Ovary (tissue), 3 donors: ENCODE measurements around the gene DIDO1.

Source experiments
- EP300 ChIP-seq: sonication (generic); formaldehyde crosslinking; IDR thresholded peaks from one replicate; pipeline ENCODE4 v1.6.1; 2017; ENCODE audit warnings: antibody characterized with exemption
- POLR2A ChIP-seq: fragments of 450-650 bp; IDR thresholded peaks from one replicate; pipeline ENCODE4 v1.6.1; 2017; ENCODE audit warnings: antibody characterized with exemption, mild to moderate bottlenecking, moderate library complexity
- TF ChIP-seq, protein P1 (sequence below), 3 donors: fragments of 450-650 bp in 2 of 3; fragments of 200-600 bp in 1 of 3; IDR thresholded peaks; one replicate each; pipeline versions ENCODE4 v1.5.1 to v1.8.0; 2016 to 2022; ENCODE audit warnings: antibody characterized with exemption in 3 of 3, mild to moderate bottlenecking in 1 of 3
- donor health status: DM: no; HTN: no; CAD: no.

DNA sequence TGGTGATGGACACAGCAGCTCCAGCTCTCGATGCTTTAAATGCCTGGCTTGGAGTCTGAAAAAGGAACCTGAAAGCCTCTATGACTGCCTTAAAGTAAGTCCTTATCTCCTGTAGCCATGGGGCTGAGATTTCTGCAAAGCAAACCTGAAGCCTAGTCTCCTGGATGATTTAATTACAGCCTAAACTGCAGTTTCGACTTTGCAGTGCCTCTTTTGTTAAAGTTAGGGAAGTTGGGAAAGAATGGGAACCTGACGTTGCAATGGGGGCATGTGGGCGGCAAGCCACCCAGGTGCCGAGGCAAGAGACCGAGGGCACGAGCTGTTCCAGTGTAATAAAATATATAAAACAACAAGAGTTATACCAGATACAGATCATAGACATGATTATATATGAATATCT lies 53.0 kb downstream of the DIDO1 start:
- TF ChIP-seq, protein P1, sequence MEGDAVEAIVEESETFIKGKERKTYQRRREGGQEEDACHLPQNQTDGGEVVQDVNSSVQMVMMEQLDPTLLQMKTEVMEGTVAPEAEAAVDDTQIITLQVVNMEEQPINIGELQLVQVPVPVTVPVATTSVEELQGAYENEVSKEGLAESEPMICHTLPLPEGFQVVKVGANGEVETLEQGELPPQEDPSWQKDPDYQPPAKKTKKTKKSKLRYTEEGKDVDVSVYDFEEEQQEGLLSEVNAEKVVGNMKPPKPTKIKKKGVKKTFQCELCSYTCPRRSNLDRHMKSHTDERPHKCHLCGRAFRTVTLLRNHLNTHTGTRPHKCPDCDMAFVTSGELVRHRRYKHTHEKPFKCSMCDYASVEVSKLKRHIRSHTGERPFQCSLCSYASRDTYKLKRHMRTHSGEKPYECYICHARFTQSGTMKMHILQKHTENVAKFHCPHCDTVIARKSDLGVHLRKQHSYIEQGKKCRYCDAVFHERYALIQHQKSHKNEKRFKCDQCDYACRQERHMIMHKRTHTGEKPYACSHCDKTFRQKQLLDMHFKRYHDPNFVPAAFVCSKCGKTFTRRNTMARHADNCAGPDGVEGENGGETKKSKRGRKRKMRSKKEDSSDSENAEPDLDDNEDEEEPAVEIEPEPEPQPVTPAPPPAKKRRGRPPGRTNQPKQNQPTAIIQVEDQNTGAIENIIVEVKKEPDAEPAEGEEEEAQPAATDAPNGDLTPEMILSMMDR (IDR thresholded peaks at IDR 0.05) = no peak
- TF ChIP-seq POLR2A (no peak), EP300 (no peak)
